HepG2 (cell line): ENCODE data around the gene LMAN2. TPM values are rescaled to one million over a fixed set of nuclear protein-coding genes. Genes with fewer than 3 reads are reported as not detected.

Source experiments
- ATAC-seq: fragments of 200-7000 bp; cut with Tn5 transposase; 3 replicates; pipeline ENCODE4 v1.9.1; 2020; ENCODE audit warnings: mild to moderate bottlenecking, moderate library complexity
- BruUV-seq: library from RNA; stranded (reverse); fragments of 400-500 nt; replicated peaks from 2 replicates; lab custom pipeline; 2021; lab: Mats Ljungman, UMichigan
- CTCF ChIA-PET: fragments of 300-600 bp; formaldehyde crosslinking; extraction: SDS; loops from one replicate; lab custom pipeline; 2021; ENCODE audit warnings: low total read pairs, inconsistent platforms, low intra/inter-chr PET ratio; lab: Yijun Ruan, JAX
- POLR2A ChIA-PET: fragments of 350-600 bp; sonication (Branson Sonifier 250); formaldehyde crosslinking; loops from one replicate; lab custom pipeline; 2020; ENCODE audit warnings: antibody characterized with exemption, inconsistent platforms; lab: Yijun Ruan, JAX
- DNase-seq: peaks from one replicate; pipeline ENCODE4 v3.0.0-alpha.2; 2015; ENCODE audit warnings: low spot score
- FAIRE-seq: peaks from 3 replicates; lab custom pipeline; 2011; peaks lifted over from hg19 to GRCh38; lab: Jason Lieb, UNC
- H2AFZ ChIP-seq: one replicate; pipeline ENCODE4 v1.6.1; 2011; ENCODE audit warnings: low read length, inconsistent platforms
- H3K27ac ChIP-seq: fragments of 300-600 bp; 3 replicates; pipeline ENCODE4 v1.8.0; 2011; ENCODE audit warnings: mixed run types, mild to moderate bottlenecking, mixed read lengths, low read length, inconsistent platforms; ENCODE audit not compliant: insufficient read depth; ENCODE audit errors: extremely low read length
- H3K27me3 ChIP-seq, 2 experiments: fragments of 200-600 bp in 1 of 2; 2 replicates in 1 of 2; 3 replicates in 1 of 2; pipeline versions ENCODE4 v1.6.0 to v1.8.0; 2011; ENCODE audit warnings: low read length in 2 of 2, mild to moderate bottlenecking in 2 of 2, moderate library complexity in 2 of 2, inconsistent platforms in 1 of 2; ENCODE audit not compliant: insufficient read depth in 2 of 2, control insufficient read depth in 1 of 2
- H3K36me3 ChIP-seq, 2 experiments: fragments of 200-600 bp in 1 of 2; replicated peaks in 1 of 2; 2 replicates in 1 of 2; 3 replicates in 1 of 2; pipeline versions ENCODE4 v1.5.1 to v1.8.0; 2011; ENCODE audit warnings: low read length in 2 of 2, inconsistent platforms in 1 of 2; ENCODE audit not compliant: insufficient read depth in 2 of 2, control insufficient read depth in 1 of 2
- H3K4me1 ChIP-seq: 2 replicates; pipeline ENCODE4 v1.5.1; 2012; ENCODE audit warnings: low read length, inconsistent platforms; ENCODE audit not compliant: insufficient read depth
- H3K4me2 ChIP-seq: 2 replicates; pipeline ENCODE4 v1.6.0; 2011; ENCODE audit warnings: low read depth, low read length, inconsistent platforms
- H3K4me3 ChIP-seq, 3 experiments: fragments of 200-600 bp in 1 of 3; sonication (generic), shearing (Covaris generic) in 1 of 3; replicated peaks in 1 of 3; 2 replicates each; pipeline ENCODE4 v1.5.1; 2011 to 2016; ENCODE audit warnings: low read length in 3 of 3, inconsistent platforms in 2 of 3, low read depth in 2 of 3, mild to moderate bottlenecking in 2 of 3, control low read depth in 1 of 3, mixed read lengths in 1 of 3; ENCODE audit not compliant: insufficient read depth in 1 of 3
- H3K79me2 ChIP-seq: one replicate; pipeline ENCODE4 v1.6.1; 2011; ENCODE audit warnings: low read length, inconsistent platforms; ENCODE audit not compliant: insufficient read depth
- H3K9ac ChIP-seq: 2 replicates; pipeline ENCODE4 v1.6.0; 2011; ENCODE audit warnings: mild to moderate bottlenecking, low read depth, low read length, inconsistent platforms; ENCODE audit not compliant: insufficient read depth
- H3K9me3 ChIP-seq: 2 replicates; pipeline ENCODE4 v1.5.1; 2012; ENCODE audit warnings: mild to moderate bottlenecking, low read length
- H4K20me1 ChIP-seq: 2 replicates; pipeline ENCODE4 v1.6.0; 2011; ENCODE audit warnings: inconsistent platforms, mild to moderate bottlenecking, low read length, moderate library complexity; ENCODE audit not compliant: insufficient read depth
- CEBPZ ChIP-seq: IDR thresholded peaks from 2 replicates; pipeline ENCODE4 v1.6.1; 2012; ENCODE audit warnings: low read length, improper control_type of control experiment
- EEA1 ChIP-seq: sonication (generic); formaldehyde crosslinking; IDR thresholded peaks from 2 replicates; pipeline ENCODE4 v1.5.1; 2020; ENCODE audit warnings: mild to moderate bottlenecking, missing genetic modification reagents, borderline replicate concordance
- ELK4 ChIP-seq: sonication (generic); formaldehyde crosslinking; IDR thresholded peaks from 2 replicates; pipeline ENCODE4 v1.9.0; 2021; ENCODE audit warnings: missing genetic modification reagents, borderline replicate concordance
- EZH2 ChIP-seq: conservative IDR thresholded peaks from 2 replicates; pipeline ENCODE4 v1.6.1; 2012; ENCODE audit warnings: mild to moderate bottlenecking, low read depth, low read length, moderate library complexity
- FOXJ3 ChIP-seq: sonication (generic); formaldehyde crosslinking; IDR thresholded peaks from 2 replicates; pipeline ENCODE4 v1.4.0; 2020; ENCODE audit warnings: missing genetic modification reagents, mild to moderate bottlenecking, borderline replicate concordance
- MAFG ChIP-seq: sonication (generic); formaldehyde crosslinking; IDR thresholded peaks from 2 replicates; pipeline ENCODE4 v1.5.1; 2020; ENCODE audit warnings: mild to moderate bottlenecking, missing genetic modification reagents
- SMC3 ChIP-seq: IDR thresholded peaks from 2 replicates; pipeline ENCODE4 v1.6.1; 2011; ENCODE audit warnings: low read length, improper control_type of control experiment
- SOX6 ChIP-seq, 2 experiments: fragments of 450-650 bp in 1 of 2; sonication (generic) in 1 of 2; formaldehyde crosslinking in 1 of 2; IDR thresholded peaks; 2 replicates each; pipeline versions ENCODE4 v1.4.0 to v1.6.1; 2017 to 2020; ENCODE audit warnings: antibody characterized with exemption in 1 of 2, mild to moderate bottlenecking in 1 of 2, missing genetic modification reagents in 1 of 2
- SP2 ChIP-seq: sonication (generic); formaldehyde crosslinking; IDR thresholded peaks from 2 replicates; pipeline ENCODE4 v1.5.1; 2020; ENCODE audit warnings: mild to moderate bottlenecking, missing genetic modification reagents
- ZBTB7B ChIP-seq: sonication (generic); formaldehyde crosslinking; IDR thresholded peaks from 2 replicates; pipeline ENCODE4 v1.4.0; 2020; ENCODE audit warnings: missing genetic modification reagents
- ZNF17 ChIP-seq: sonication (generic); formaldehyde crosslinking; IDR thresholded peaks from 2 replicates; pipeline ENCODE4 v1.5.0; 2020; ENCODE audit warnings: mild to moderate bottlenecking, missing genetic modification reagents
- ZNF326 ChIP-seq: sonication (generic); formaldehyde crosslinking; IDR thresholded peaks from 2 replicates; pipeline ENCODE4 v1.4.0; 2020; ENCODE audit warnings: missing genetic modification reagents, borderline replicate concordance
- ZNF543 ChIP-seq: sonication (generic); formaldehyde crosslinking; IDR thresholded peaks from 2 replicates; pipeline ENCODE4 v1.4.0; 2020; ENCODE audit warnings: mild to moderate bottlenecking, missing genetic modification reagents
- ZNF546 ChIP-seq: sonication (generic); formaldehyde crosslinking; conservative IDR thresholded peaks from 2 replicates; pipeline ENCODE4 v1.8.1; 2023; ENCODE audit warnings: mild to moderate bottlenecking, missing genetic modification reagents
- ZNF607 ChIP-seq: sonication (generic); formaldehyde crosslinking; IDR thresholded peaks from 2 replicates; pipeline ENCODE4 v1.5.1; 2020; ENCODE audit warnings: missing genetic modification reagents, mild to moderate bottlenecking, borderline replicate concordance
- ZNF672 ChIP-seq: sonication (generic); formaldehyde crosslinking; IDR thresholded peaks from 2 replicates; pipeline ENCODE4 v1.8.1; 2022; ENCODE audit warnings: missing genetic modification reagents
- WGBS: methylation state at CpG from one replicate; pipeline ENCODE4 v1.1.6; 2017; ENCODE audit warnings: low lambda C conversion rate; 5-methylcytosine and 5-hydroxymethylcytosine counted together
- in situ Hi-C: cut with HindIII; loops from 2 replicates; pipeline ENCODE4 v1.10.0; 2017; ENCODE audit warnings: low pct_unique_long_range_greater_than_20kb; ENCODE audit not compliant: extremely low pct_ligation_motif_present
- intact Hi-C: fragments of 100-400 bp; cut with micrococcal nuclease; formaldehyde crosslinking; loops from one replicate; pipeline ENCODE4 v1.10.0; 2022; ENCODE audit not compliant: unreplicated experiment
- polyA plus RNA-seq, 8 experiments: library from polyadenylated mRNA; depleted of rRNA in 3 of 8; stranded (reverse) in 7 of 8; unstranded in 1 of 8; fragments of >200 nt; fragmentation: Illumina TruSeq in 4 of 8; extraction: Trizol in 4 of 8; gene quantifications; 2 replicates each; pipeline versions ENCODE4 v1.2.1 to v1.2.3, GENCODE V29; 2011 to 2016; ENCODE audit warnings: low read depth in 4 of 8, missing spikeins in 1 of 8, mixed read lengths in 1 of 8; ENCODE audit not compliant: insufficient read depth in 1 of 8
- total RNA-seq, 5 experiments: library from RNA; depleted of rRNA; stranded (reverse); fragments of >200 nt; fragmentation: Illumina TruSeq; extraction: Trizol; gene quantifications; 2 replicates each; pipeline ENCODE4 v1.2.3, GENCODE V29; 2016; ENCODE audit warnings: low read depth in 1 of 5

Gene LMAN2
- total and polyA plus RNA-seq, 2 of the 13 experiments (the other 11 are each of a cell fraction or from before 2014, with no cell fraction given) = 191 to 197 TPM

DNA sequence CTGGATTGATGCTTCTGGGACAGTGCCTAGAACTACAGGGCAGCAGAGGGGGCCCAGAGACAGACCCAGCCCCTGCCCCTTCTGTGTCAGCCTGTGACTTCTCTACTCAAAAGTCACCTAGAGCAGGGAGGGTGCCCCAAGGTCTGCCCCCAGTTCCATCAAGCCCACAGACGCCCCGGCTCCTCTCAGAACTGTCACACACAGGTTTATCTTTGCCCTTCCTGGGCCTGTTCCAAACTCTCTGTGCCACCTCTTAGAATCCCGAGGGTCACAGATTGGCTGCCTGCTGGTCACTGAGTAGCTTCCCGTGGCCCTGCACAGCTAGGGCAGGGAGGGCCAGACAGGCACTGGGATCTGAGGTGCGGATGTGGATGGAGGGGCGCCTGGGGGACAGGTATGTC, 8.0 kb upstream of the LMAN2 start:
- Histone ChIP-seq H3K79me2 (no peaks in the 10 kb centered on the region), H3K4me2 (no peak overlapping the region), H4K20me1 (no peaks in the 10 kb centered on the region), H3K36me3 (no peaks in the 10 kb centered on the region), H2AFZ (no peak overlapping the region), H3K27ac (no peak overlapping the region), H3K27me3 (peaks cover 0 to 23% of the 10 kb centered on the region in 2 experiments; a peak in 4 of 5 replicates), H3K9me3 (no peaks in the 10 kb centered on the region), H3K9ac (no peak overlapping the region), H3K4me3 (no peak overlapping the region), H3K4me1 (peaks cover 97% of the 10 kb centered on the region)
- BruUV-seq = no TSS peak
- intact Hi-C loops (no loop called here), in situ Hi-C loops (loop anchor here (25.0 kb wide), 1 partner anchor 822 kb away; the partner anchor contains the start of genes CDHR2 and RNF44)
- no peak for TF ChIP-seq ZNF17
- no peak for TF ChIP-seq ZBTB7B (CRISPR knock-in tag)
- no peak for TF ChIP-seq SMC3
- TF ChIP-seq ZNF607 (CRISPR knock-in tag) = no peak
- TF ChIP-seq EZH2 = no peak
- no peak for TF ChIP-seq ZNF672 (CRISPR knock-in tag)
- no peak for TF ChIP-seq FOXJ3
- TF ChIP-seq SOX6 (IDR thresholded peaks at IDR 0.05) = no peak
- TF ChIP-seq SOX6 (CRISPR knock-in tag; IDR thresholded peaks at IDR 0.05) = no peak
- TF ChIP-seq ELK4 (CRISPR knock-in tag) = no peak
- TF ChIP-seq ZNF326 = no peak
- no peak for TF ChIP-seq ZNF546 (CRISPR knock-in tag)
- no peak for TF ChIP-seq ZNF543 (CRISPR knock-in tag)
- no peak for TF ChIP-seq MAFG (CRISPR knock-in tag)
- no peak for TF ChIP-seq CEBPZ
- TF ChIP-seq SP2 (CRISPR knock-in tag) = no peak
- TF ChIP-seq EEA1 (CRISPR knock-in tag) = no peak
- 14% methylated on average over 6 of the region's 6 CpGs for WGBS
- POLR2A ChIA-PET = interaction anchor here (1.0 to 6.5 kb wide), 2 partner anchors 11 to 19 kb away, joined by 3 to 77 read pairs; no protein-coding TSS in a partner anchor
- ATAC-seq = no peak
- CTCF ChIA-PET = no interaction called here
- DNase-seq = no peak
- FAIRE-seq = no peak
